Germinal center (tissue), 1 donor: ENCODE measurements around the gene MAD1L1.

Experiments used
- DNase-seq: peaks from one replicate; pipeline ENCODE4 v3.0.0; 2012; ENCODE audit warnings: mixed read lengths, low spot score

The MAD1L1 gene

DNA sequence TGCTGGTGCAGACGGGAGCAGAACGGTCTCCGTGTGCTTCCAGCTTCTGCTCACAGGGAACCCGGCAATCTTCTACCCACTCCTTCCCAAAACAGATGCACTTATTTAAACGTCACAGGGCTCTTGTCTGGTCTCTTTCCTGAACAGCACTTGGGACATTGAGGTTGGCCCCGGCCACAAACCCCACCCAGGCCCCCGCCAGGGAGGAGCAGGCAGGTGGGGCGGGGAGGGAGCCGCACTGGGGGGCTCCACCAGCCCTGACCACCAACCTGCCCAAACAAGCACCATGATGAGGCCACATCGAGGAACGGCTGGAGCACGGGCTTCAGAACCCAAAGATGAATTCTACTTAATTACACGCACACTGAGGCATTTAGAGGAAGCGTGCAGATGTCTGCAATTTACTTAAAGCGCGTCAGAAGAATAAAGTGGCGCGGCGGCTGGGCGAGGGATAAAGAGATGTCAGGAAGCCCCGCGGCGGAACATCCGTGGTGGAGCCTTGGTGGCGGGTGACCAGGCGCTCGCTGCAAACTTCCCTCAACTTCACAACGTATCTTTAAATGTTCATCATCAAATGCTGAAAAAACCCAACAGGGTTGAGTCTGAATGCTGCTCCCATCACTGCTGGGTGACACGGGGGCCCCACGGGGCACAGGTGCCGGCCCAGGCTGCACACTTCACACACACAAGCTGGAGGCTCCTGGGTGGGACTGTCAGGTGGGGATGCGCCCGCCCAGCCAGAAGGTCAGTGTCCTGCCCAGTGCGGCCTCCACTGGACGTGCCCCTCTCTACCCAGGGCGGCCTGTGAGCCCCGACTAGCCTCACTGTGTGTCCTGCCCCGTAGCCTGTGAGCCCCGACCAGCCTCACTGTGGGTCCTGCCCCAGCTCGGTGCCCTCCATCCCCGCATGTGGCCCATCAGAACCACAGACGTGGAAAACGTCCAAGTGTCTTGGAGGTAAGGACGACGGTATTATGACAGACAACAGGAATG, 279.2 kb downstream of the MAD1L1 start:
- no peak for DNase-seq

DNA sequence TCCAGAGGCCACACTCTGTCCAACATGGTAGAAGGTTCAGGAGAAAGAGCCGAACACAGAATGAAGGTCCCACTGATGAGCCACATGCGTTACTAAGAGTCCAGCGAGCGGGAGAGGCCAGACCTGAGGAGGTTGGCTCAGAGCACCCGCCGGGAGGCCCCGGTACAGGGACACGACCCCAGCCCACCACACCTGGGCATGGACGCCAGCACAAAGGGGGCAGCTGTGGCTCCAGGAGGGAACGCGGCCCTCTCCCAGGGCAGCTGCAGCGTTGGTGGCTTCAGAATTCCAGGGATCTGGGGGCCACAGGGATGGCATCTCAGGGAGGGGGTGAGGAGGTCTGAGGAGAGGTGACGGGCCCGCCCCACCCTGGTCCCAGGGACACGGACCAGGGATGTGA, 280.0 kb downstream of the MAD1L1 start:
- no peak for DNase-seq

DNA sequence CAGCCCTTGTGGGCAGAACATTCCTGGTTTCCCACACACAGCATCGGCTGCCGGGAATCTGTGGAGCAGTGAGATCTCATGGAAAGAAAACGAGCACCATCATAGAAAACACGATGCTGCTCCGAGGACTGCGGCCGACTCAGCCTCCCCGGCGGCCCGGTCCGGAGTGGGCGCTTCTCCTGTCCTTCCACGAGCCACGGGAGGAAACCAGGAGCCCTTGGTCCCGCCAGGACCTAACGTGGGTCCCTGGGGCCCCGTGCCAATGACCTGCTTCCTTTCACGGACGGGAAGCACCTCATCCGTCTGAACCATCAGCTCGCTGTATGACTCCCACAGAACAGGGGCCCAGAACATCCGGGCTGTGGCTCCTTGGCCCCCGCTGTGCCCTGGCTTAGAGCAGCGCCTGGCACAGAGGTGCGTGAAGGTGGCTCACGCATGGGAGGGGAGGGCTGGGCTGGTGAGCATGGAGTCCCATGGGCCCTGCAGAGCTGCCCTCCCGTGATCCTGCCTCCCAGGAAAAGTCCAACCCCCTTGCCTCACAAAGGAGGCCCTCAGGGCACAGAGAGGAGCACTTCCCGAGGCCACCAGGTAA, 280.5 kb downstream of the MAD1L1 start:
- DNase-seq: no peak

- DNase-seq: no peak
These were observed 281.1 kb downstream of the MAD1L1 start for GRCh38 chr7:1951600-1951999.

DNA sequence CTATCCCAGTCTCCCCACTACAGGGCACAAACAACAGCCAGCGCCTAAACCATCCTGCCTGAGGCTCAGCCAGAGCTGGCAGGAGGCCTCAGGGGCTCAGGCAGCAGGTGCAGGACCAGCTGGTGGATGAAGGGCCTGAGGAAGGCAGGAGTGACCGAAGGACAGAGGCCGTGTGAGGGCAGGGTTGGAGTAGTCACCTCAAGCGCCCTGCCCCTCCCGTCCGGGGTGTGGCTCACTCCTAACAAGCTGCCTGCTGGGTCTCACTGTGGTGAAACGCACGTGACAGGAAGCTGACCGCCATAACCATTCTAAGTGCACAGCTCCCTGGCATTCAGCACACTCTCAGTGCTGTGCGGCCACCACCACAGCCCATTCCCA, 281.6 kb downstream of the MAD1L1 start:
- no peak for DNase-seq

DNA sequence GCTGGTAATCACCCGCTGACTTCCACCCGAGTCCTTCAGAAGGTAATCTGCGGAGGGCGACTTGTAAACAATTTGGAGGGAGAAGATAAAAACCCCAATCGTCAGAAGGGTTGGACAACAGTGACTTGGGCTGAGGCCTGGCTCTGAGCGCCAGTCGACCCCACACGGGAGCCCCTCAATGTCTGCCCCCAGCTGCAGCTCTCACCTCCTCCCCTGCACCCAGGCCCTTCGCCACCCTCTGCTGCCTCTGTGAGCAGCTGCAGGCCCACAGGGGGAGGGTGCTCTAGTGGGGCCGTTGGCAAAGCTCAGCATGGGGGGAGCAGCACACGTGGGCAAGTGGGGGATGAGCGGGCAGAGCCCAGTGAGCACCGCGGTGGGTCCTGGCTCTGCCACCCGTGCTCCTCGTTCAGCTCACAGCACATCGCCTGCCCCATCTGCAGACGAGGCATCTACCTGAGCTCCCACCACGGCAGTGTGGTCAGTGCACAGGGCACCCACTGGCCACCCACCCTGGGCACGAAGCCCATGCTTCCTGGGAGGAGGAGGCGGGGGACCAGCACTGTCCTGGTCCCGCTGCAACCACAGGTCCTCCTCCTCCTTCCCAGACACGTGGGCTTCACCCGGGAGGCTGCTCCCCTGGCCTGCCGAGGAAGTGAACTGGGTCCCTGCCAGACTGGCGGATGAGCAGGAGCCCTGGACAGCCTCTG, 282.1 kb downstream of the MAD1L1 start:
- DNase-seq: no peak

GRCh38 chr7:1950066-1950451, 282.7 kb downstream of the MAD1L1 start:
- no peak for DNase-seq

- no peak for DNase-seq
These were observed 283.1 kb downstream of the MAD1L1 start for GRCh38 chr7:1949681-1950055.

- no peak for DNase-seq
These were observed 283.7 kb downstream of the MAD1L1 start for GRCh38 chr7:1948887-1949680.

DNA sequence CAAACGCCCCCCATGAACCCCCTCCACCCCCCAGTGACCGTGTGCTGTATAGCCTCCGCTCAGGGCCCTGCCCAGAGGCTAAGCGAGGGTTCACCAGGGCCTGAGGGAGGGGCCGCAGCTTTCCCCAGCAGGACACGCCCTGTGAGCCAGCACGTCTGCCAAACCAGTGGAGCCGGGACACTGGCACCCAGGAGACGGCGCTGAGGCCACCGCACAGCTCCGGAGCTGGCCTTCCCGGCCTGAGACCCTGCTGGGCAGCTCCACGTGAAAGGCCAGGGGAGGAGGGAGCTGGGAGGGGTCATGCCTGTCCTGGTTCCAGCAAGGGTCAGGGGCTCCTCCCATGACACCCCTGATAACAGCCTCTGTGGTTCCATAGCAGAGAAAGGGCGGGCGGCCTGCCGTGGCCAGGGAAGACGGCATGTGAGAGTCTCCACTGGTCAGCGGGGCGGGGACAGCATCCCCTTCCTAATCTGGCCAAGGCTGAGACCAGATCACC, 284.4 kb downstream of the MAD1L1 start:
- no peak for DNase-seq

GRCh38 chr7:1947586-1948217, 285.0 kb downstream of the MAD1L1 start:
- DNase-seq: no peak

DNA sequence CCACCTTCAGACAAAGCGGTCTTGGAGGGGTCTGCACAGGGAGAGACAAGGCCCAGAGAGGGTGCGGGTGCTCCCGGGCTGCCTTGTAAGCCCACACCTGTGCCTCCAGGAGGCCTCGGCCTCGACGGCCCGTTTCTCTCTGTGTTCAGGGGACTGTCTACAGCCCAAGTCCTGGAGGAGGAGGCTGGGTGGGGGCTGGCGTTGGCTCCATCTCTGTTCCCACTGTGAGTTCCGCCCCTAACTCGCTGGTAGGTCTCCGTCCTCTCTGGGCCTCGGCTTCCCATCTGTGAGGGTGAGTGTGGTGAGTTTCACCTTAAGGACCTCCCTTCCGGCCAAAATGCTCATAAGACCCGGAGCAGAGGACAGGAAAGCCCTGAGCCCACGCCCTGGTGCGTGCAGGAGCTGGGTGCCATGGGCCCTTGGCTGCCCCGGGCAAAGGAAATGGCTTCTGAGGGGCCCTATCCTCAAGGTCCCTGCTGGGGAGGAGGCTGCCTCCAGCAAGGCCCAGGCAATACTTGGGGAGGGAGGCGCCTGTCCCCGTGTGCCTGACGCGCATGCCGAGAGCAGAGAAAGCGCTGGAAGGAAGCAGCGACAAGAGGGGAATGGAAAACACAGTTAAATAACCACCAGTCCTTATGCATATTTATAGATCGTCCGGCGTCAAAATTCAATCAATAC, 285.8 kb downstream of the MAD1L1 start:
- no peak for DNase-seq

DNA sequence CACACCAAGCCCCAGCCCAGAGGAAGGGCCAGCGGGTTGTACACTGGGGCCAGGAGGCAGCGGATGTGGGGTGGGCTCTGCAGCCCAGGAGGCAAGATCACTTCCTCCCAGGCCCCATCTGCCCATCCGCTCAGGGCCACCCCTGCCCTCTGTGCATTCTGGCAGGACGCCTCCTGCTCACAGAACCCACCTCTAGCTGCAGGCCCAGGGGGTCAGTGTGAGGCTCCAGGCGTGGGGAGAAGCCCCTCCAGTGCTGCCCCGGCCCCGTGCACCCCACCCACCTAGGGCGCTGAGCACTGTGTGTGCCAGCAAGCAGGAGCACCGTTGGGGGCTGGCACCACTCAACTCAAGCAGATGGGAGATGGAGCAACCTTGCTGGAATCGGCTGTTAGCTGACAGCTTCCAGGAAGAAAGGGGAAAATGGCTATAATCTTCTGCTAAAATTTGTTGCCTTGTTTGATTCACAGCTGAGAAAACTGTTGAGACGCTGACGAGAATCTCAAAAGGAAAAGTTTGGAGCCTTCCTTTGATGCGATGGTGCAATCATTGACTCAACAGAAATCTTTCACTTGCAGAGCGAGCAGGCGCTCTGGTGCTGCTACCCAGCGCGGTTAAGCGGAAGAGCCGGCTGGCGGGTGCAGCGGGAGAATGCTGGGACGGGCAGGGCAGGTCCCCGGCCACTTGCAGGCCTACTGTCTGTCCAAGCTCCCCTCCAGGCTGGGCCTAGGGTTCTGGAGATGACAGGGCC, 286.5 kb downstream of the MAD1L1 start:
- DNase-seq: no peak

DNA sequence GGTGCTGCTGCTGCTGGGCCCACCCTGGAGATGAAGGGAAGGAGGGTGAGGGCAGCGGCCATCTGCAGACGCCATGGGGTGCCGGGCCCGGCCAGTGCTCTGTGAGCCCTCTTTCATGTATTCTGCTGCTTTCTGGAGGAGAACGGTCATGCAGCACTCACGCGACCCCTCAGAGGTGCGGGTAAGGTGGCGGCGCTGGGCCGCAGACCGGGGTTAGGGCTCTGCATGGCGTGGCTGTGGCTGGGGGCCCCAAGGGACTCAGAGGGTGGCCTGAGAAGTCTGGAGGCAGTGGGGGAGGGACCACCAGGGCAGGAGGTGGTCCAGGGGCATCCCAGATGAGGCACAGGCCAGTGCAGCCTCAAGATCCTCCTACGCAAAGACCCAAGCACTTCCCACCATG, 287.2 kb downstream of the MAD1L1 start:
- no peak for DNase-seq

- DNase-seq: no peak
These were observed 288.0 kb downstream of the MAD1L1 start for GRCh38 chr7:1944619-1945210.

GRCh38 chr7:1943933-1944618, 288.7 kb downstream of the MAD1L1 start:
- DNase-seq: no peak

GRCh38 chr7:1943326-1943725, 289.4 kb downstream of the MAD1L1 start:
- DNase-seq: no peak

- no peak for DNase-seq
These were observed 289.8 kb downstream of the MAD1L1 start for GRCh38 chr7:1942941-1943289.

- DNase-seq: no peak
These were observed 290.4 kb downstream of the MAD1L1 start for GRCh38 chr7:1942243-1942940.
